Astrocyte (in vitro differentiated cells and primary cell): ENCODE data around the gene FANCE. TPM values are rescaled to one million over a fixed set of nuclear protein-coding genes. Genes with fewer than 3 reads are reported as not detected.

Experiments used
- DNase-seq: peaks from one replicate; pipeline ENCODE4 v3.0.0-alpha.2; 2010; ENCODE audit warnings: low read depth
- FAIRE-seq: peaks from 2 replicates; lab custom pipeline; 2011; peaks lifted over from hg19 to GRCh38; lab: Jason Lieb, UNC
- H2AFZ ChIP-seq: 2 replicates; pipeline ENCODE4 v1.6.0; 2012; ENCODE audit warnings: low read depth, low read length, inconsistent platforms
- H3K27ac ChIP-seq: 2 replicates; pipeline ENCODE4 v1.5.1; 2011; ENCODE audit warnings: low read depth, low read length, inconsistent platforms
- H3K27me3 ChIP-seq: 2 replicates; pipeline ENCODE4 v1.6.0; 2011; ENCODE audit warnings: low read length, inconsistent platforms; ENCODE audit not compliant: insufficient read depth
- H3K36me3 ChIP-seq: 2 replicates; pipeline ENCODE4 v1.5.1; 2011; ENCODE audit warnings: low read length, inconsistent platforms; ENCODE audit not compliant: insufficient read depth
- H3K4me1 ChIP-seq: 2 replicates; pipeline ENCODE4 v1.5.1; 2011; ENCODE audit warnings: low read length, inconsistent platforms; ENCODE audit not compliant: insufficient read depth
- H3K4me2 ChIP-seq: 2 replicates; pipeline ENCODE4 v1.6.0; 2012; ENCODE audit warnings: low read length, inconsistent platforms
- H3K4me3 ChIP-seq: 2 replicates; pipeline ENCODE4 v1.5.1; 2011; ENCODE audit warnings: low read depth, mild to moderate bottlenecking, low read length, inconsistent platforms; ENCODE audit not compliant: insufficient read depth
- H3K79me2 ChIP-seq: 2 replicates; pipeline ENCODE4 v1.6.0; 2012; ENCODE audit warnings: mild to moderate bottlenecking, low read length, inconsistent platforms; ENCODE audit not compliant: insufficient read depth
- H3K9ac ChIP-seq: 2 replicates; pipeline ENCODE4 v1.6.0; 2012; ENCODE audit warnings: mild to moderate bottlenecking, low read length, inconsistent platforms
- H3K9me3 ChIP-seq: 2 replicates; pipeline ENCODE4 v1.5.1; 2012; ENCODE audit warnings: low read depth, mild to moderate bottlenecking, low read length, inconsistent platforms; ENCODE audit not compliant: insufficient read depth
- H4K20me1 ChIP-seq: 2 replicates; pipeline ENCODE4 v1.6.0; 2012; ENCODE audit warnings: low read length, inconsistent platforms; ENCODE audit not compliant: insufficient read depth
- H3K27ac Mint-ChIP-seq: one replicate; pipeline ENCODE4 v1.8.0; 2021; ENCODE audit warnings: mild to moderate bottlenecking, mixed read lengths; ENCODE audit not compliant: unreplicated experiment
- H3K27me3 Mint-ChIP-seq: one replicate; pipeline ENCODE4 v1.8.0; 2021; ENCODE audit warnings: low read depth, mixed read lengths; ENCODE audit not compliant: unreplicated experiment
- H3K36me3 Mint-ChIP-seq: one replicate; pipeline ENCODE4 v1.8.0; 2021; ENCODE audit warnings: low read depth, mixed read lengths; ENCODE audit not compliant: unreplicated experiment
- H3K4me1 Mint-ChIP-seq: one replicate; pipeline ENCODE4 v1.8.0; 2021; ENCODE audit warnings: low read depth, mixed read lengths; ENCODE audit not compliant: unreplicated experiment
- H3K4me3 Mint-ChIP-seq: one replicate; pipeline ENCODE4 v1.8.0; 2021; ENCODE audit warnings: mild to moderate bottlenecking, moderate library complexity, mixed read lengths; ENCODE audit not compliant: unreplicated experiment
- H3K9me3 Mint-ChIP-seq: one replicate; pipeline ENCODE4 v1.8.0; 2021; ENCODE audit warnings: mild to moderate bottlenecking, mixed read lengths; ENCODE audit not compliant: unreplicated experiment
- EZH2 ChIP-seq: IDR thresholded peaks from 2 replicates; pipeline ENCODE4 v1.6.1; 2012; ENCODE audit warnings: mild to moderate bottlenecking, low read length, inconsistent platforms; ENCODE audit not compliant: insufficient read depth
- total RNA-seq: library from RNA; stranded (reverse); gene quantifications from 2 replicates; pipeline ENCODE4 v1.2.1, GENCODE V29; 2021
- TF ChIP-seq, protein P1 (sequence below): IDR thresholded peaks from 2 replicates; pipeline ENCODE4 v1.5.1; 2011; ENCODE audit warnings: low read depth, mild to moderate bottlenecking, inconsistent platforms, low read length, moderate library complexity; ENCODE audit not compliant: insufficient read depth

The FANCE gene
- total RNA-seq, 1 donor from 2014 or later: 2.9 TPM

- Histone ChIP-seq H4K20me1 (no peaks in the 10 kb centered on the region), H3K9ac (no peak overlapping the region), H2AFZ (no peak overlapping the region), H3K27me3 (peaks cover 12% of the 10 kb centered on the region), H3K79me2 (no peaks in the 10 kb centered on the region), H3K9me3 (no peaks in the 10 kb centered on the region), H3K4me3 (no peak overlapping the region), H3K27ac (no peak overlapping the region), H3K4me2 (no peak overlapping the region), H3K36me3 (no peaks in the 10 kb centered on the region), H3K4me1 (no peaks in the 10 kb centered on the region)
- H3K4me3 Mint-ChIP-seq: no peak overlapping the region
- TF ChIP-seq, protein P1, sequence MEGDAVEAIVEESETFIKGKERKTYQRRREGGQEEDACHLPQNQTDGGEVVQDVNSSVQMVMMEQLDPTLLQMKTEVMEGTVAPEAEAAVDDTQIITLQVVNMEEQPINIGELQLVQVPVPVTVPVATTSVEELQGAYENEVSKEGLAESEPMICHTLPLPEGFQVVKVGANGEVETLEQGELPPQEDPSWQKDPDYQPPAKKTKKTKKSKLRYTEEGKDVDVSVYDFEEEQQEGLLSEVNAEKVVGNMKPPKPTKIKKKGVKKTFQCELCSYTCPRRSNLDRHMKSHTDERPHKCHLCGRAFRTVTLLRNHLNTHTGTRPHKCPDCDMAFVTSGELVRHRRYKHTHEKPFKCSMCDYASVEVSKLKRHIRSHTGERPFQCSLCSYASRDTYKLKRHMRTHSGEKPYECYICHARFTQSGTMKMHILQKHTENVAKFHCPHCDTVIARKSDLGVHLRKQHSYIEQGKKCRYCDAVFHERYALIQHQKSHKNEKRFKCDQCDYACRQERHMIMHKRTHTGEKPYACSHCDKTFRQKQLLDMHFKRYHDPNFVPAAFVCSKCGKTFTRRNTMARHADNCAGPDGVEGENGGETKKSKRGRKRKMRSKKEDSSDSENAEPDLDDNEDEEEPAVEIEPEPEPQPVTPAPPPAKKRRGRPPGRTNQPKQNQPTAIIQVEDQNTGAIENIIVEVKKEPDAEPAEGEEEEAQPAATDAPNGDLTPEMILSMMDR: no peak
- TF ChIP-seq EZH2: no peak
- H3K27ac Mint-ChIP-seq: no peak overlapping the region
- peaks cover 38% of the 10 kb centered on the region for H3K27me3 Mint-ChIP-seq
- no peak for FAIRE-seq
- no peak for DNase-seq
- H3K4me1 Mint-ChIP-seq: no peaks in the 10 kb centered on the region
- no peaks in the 10 kb centered on the region for H3K36me3 Mint-ChIP-seq
- no peaks in the 10 kb centered on the region for H3K9me3 Mint-ChIP-seq
Observed at GRCh38 chr6:35508542-35508941, 56.4 kb downstream of the FANCE start.

DNA sequence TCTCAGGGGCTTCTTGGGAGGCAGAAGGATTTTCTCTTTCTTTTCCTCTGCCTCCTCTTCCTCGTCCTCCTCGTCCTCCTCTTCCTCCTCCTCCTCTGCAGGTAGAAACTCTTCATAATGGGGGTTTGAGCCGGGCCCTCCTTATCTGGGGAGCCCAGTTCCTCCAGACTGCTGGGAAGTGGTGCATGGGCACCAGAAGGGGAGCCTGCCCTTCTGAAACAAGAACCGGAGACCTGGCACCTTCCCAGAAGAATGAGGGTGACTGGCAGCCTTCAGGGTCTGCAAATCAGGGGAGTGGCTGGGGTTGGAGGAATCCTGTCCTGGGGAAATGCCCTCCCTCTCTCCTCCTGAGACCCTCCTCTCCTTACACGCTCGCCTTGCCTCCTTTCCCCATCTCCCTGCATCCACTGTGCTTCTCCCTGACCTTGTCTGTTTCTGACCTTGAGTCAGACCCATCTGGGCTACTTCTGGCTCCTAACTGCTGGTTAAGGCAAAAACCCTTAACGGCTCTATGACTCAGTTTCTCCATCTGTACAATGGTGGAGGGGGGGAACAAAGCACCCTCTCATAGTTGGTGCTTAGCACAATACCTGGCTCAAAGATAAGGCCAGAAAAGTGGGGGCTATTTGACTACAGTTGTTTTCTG, 58.9 kb downstream of the FANCE start:
- FAIRE-seq (no peak), DNase-seq (no peak)
- Histone ChIP-seq H3K9ac (no peak overlapping the region), H3K27me3 (peaks cover 14% of the 10 kb centered on the region), H3K27ac (no peak overlapping the region), H4K20me1 (no peaks in the 10 kb centered on the region), H3K4me2 (peak overlapping the region; percentile 51), H3K4me3 (no peak overlapping the region), H3K79me2 (no peaks in the 10 kb centered on the region), H3K4me1 (no peaks in the 10 kb centered on the region), H3K9me3 (no peaks in the 10 kb centered on the region), H2AFZ (no peak overlapping the region), H3K36me3 (no peaks in the 10 kb centered on the region)
- Mint-ChIP-seq H3K36me3 (no peaks in the 10 kb centered on the region), H3K4me3 (no peak overlapping the region), H3K27me3 (peaks cover 34% of the 10 kb centered on the region), H3K9me3 (no peaks in the 10 kb centered on the region), H3K27ac (no peak overlapping the region), H3K4me1 (no peaks in the 10 kb centered on the region)
- TF ChIP-seq EZH2: no peak
- TF ChIP-seq, protein P1: no peak

- H3K27ac Mint-ChIP-seq: no peak overlapping the region
Observed at GRCh38 chr6:35511562-35511941, 59.4 kb downstream of the FANCE start.

More at GRCh38 chr6:35511562-35511941, 59.4 kb downstream of the FANCE start:
- Mint-ChIP-seq H3K4me1 (no peaks in the 10 kb centered on the region), H3K27me3 (peaks cover 32% of the 10 kb centered on the region), H3K9me3 (no peaks in the 10 kb centered on the region), H3K36me3 (no peaks in the 10 kb centered on the region), H3K4me3 (no peak overlapping the region)
- Histone ChIP-seq H3K4me1 (no peaks in the 10 kb centered on the region), H3K9me3 (no peaks in the 10 kb centered on the region), H3K9ac (no peak overlapping the region), H3K27ac (no peak overlapping the region), H4K20me1 (no peaks in the 10 kb centered on the region), H3K36me3 (no peaks in the 10 kb centered on the region), H3K79me2 (no peaks in the 10 kb centered on the region), H3K4me2 (peak overlapping the region; percentile 51), H3K4me3 (no peak overlapping the region), H2AFZ (no peak overlapping the region), H3K27me3 (peaks cover 12% of the 10 kb centered on the region)
- DNase-seq (no peak), FAIRE-seq (no peak)
- TF ChIP-seq, protein P1: no peak
- peak; percentile 61 for TF ChIP-seq EZH2
